ENCODE measurements around the gene GOLPH3. TPM values are rescaled to one million over a fixed set of nuclear protein-coding genes. Genes with fewer than 3 reads are reported as not detected.

Gene GOLPH3
- total and polyA plus RNA-seq, 2 of the 8 experiments (the other 6 are each of a cell fraction or from before 2014, with no cell fraction given) = 53.7 to 93.6 TPM

DNA sequence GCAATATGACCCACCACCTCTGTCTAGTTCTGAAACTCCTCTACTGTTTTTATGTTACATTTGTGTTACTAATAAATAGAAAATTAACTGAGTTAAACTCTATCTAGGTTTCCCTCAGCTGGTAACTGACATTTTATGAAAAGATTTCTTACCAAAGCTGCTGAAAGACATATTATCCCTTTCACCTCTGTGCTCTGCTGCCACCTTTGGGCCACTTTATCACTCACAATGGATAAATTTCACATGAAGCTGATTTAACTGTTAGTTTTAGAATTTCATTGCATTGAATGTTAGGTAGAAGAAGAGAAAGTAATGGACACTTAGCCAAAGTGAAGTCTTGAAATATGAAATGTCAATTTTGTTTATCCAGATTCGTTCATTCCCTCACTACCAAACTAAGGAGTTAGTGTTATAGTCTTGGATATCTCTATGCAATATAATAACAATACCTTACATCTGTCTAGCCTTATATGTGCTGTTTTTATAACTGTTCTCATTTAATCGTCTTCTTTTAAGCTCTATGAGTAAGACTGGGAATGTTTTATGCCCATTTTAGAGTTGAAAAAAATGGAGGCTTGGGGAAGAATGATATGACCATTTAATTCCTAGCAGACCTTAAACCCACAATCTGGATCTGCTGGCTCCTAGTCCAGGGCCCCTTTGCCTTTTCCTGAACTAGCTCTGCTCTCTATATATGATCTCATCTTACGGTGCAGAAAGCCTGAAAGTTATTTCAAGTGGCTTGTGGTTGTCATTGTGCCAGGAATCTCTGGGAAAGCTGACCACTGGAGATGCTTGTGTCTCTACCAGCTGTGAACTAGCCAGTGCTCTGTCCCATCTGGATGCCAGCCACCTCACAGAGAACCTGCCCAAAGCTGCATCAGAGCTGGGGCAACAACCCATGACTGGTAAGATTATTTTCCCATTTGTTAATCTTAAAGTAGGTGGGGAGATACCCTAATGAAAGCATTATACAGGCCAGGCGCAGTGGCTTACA, 97.1 kb downstream of the GOLPH3 start:
- CTCF ChIA-PET (ENCODE audit: partially characterized antibody) = interaction anchor here (0.6 to 3.1 kb wide), 63 partner anchors 8 to 495 kb away, joined by 3 to 31 read pairs (median 4); no protein-coding TSS in a partner anchor
- Histone ChIP-seq H2BK12ac (ENCODE audit: low read depth, low read length) (no peak overlapping the region), H3K14ac (ENCODE audit: insufficient read length) (no peak overlapping the region), H3K36me3 (ENCODE audit: control insufficient read depth in 2 of 4, insufficient read depth in 4 of 4, low read length in 3 of 4) (no peaks in the 10 kb centered on the region; a peak in 2 of 8 replicates), H3K9me3 (ENCODE audit: insufficient read depth in 2 of 2, low read depth in 1 of 2, low read length in 1 of 2) (no peaks in the 10 kb centered on the region), H2BK20ac (ENCODE audit: low read length) (no peak overlapping the region), H4K91ac (replicated peaks; ENCODE audit: insufficient read length, low read length) (no peak overlapping the region), H2BK15ac (ENCODE audit: low read length) (no peak overlapping the region), H4K5ac (ENCODE audit: insufficient read length, low read depth, low read length) (no peak overlapping the region), H2AFZ (ENCODE audit: low read length) (no peak overlapping the region), H3K23me2 (ENCODE audit: low read depth, low read length) (no peaks in the 10 kb centered on the region), H3K79me1 (ENCODE audit: low read depth, low read length) (no peaks in the 10 kb centered on the region), H3K4me3 (ENCODE audit: extremely low read depth in 1 of 4, insufficient read depth in 2 of 4, low read depth in 3 of 4, low read length in 4 of 4) (no peak overlapping the region), H4K8ac (ENCODE audit: extremely low read depth, insufficient read depth, low read length) (no peak overlapping the region), H3K9ac (replicated peaks in 1 of 4; ENCODE audit: extremely low read depth in 1 of 4, low read depth in 3 of 4, low read length in 3 of 4) (no peak overlapping the region), H2AK5ac (ENCODE audit: low read depth, low read length) (no peak overlapping the region), H3K18ac (ENCODE audit: extremely low read depth, low read length) (no peak overlapping the region), H2BK5ac (ENCODE audit: low read depth, low read length) (no peak overlapping the region), H3K56ac (replicated peaks; ENCODE audit: insufficient read length, low read depth, low read length) (no peak overlapping the region), H2BK120ac (replicated peaks; ENCODE audit: low read depth, low read length) (no peak overlapping the region), H3K4me1 (replicated peaks in 1 of 4; ENCODE audit: control insufficient read depth in 3 of 4, insufficient read depth in 4 of 4, low read length in 3 of 4) (no peaks in the 10 kb centered on the region), H3K27me3 (replicated peaks in 1 of 4; ENCODE audit: control insufficient read depth in 3 of 4, extremely low read depth in 1 of 4, insufficient read depth in 3 of 4, low read length in 3 of 4) (no peaks in the 10 kb centered on the region), H4K20me1 (replicated peaks in 1 of 2; ENCODE audit: control insufficient read depth in 1 of 2, insufficient read depth in 2 of 2, low read length in 2 of 2) (no peaks in the 10 kb centered on the region), H3K4me2 (ENCODE audit: insufficient read depth in 1 of 2, low read depth in 2 of 2, low read length in 2 of 2) (no peak overlapping the region), H3K23ac (ENCODE audit: insufficient read length) (no peak overlapping the region), H3K27ac (ENCODE audit: low read depth, low read length) (no peak overlapping the region), H3K79me2 (ENCODE audit: control insufficient read depth in 1 of 2, insufficient read depth in 2 of 2, low read length in 2 of 2) (no peaks in the 10 kb centered on the region), H3K4ac (replicated peaks; ENCODE audit: insufficient read length, low read depth, low read length) (no peak overlapping the region)
- POLR2A ChIA-PET (ENCODE audit: partially characterized antibody) = interaction anchor here (1.1 kb wide), 1 partner anchor 439 kb away, joined by 3 read pairs; no protein-coding TSS in a partner anchor
- DNase-seq (ENCODE audit: low read depth in 1 of 2, low spot score in 2 of 2) (no peak), FAIRE-seq (no peak)
- TF ChIP-seq, protein P1, sequence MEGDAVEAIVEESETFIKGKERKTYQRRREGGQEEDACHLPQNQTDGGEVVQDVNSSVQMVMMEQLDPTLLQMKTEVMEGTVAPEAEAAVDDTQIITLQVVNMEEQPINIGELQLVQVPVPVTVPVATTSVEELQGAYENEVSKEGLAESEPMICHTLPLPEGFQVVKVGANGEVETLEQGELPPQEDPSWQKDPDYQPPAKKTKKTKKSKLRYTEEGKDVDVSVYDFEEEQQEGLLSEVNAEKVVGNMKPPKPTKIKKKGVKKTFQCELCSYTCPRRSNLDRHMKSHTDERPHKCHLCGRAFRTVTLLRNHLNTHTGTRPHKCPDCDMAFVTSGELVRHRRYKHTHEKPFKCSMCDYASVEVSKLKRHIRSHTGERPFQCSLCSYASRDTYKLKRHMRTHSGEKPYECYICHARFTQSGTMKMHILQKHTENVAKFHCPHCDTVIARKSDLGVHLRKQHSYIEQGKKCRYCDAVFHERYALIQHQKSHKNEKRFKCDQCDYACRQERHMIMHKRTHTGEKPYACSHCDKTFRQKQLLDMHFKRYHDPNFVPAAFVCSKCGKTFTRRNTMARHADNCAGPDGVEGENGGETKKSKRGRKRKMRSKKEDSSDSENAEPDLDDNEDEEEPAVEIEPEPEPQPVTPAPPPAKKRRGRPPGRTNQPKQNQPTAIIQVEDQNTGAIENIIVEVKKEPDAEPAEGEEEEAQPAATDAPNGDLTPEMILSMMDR (IDR thresholded peaks at IDR 0.05; ENCODE audit: control extremely low read depth in 1 of 3, insufficient read depth in 1 of 3, low read depth in 1 of 3, low read length in 3 of 3) = peak in 2 of 3 experiments; percentile 65 to 68; a peak in 3 of 4 replicates
- TF ChIP-seq RAD21 (IDR thresholded peaks at IDR 0.05 in 1 of 2, conservative IDR thresholded peaks at IDR 0.05 in 1 of 2; ENCODE audit: low read depth in 2 of 2, low read length in 2 of 2) (peak; percentile 91 to 92), HDAC6 (IDR thresholded peaks at IDR 0.05; ENCODE audit: low read depth, low read length) (no peak), SIRT6 (IDR thresholded peaks at IDR 0.05; ENCODE audit: low read length) (no peak)
- TF ChIP-seq, protein P2, sequence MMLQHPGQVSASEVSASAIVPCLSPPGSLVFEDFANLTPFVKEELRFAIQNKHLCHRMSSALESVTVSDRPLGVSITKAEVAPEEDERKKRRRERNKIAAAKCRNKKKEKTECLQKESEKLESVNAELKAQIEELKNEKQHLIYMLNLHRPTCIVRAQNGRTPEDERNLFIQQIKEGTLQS (IDR thresholded peaks at IDR 0.05; ENCODE audit: insufficient read depth, low read depth, low read length) = no peak
- TF ChIP-seq, protein P3, sequence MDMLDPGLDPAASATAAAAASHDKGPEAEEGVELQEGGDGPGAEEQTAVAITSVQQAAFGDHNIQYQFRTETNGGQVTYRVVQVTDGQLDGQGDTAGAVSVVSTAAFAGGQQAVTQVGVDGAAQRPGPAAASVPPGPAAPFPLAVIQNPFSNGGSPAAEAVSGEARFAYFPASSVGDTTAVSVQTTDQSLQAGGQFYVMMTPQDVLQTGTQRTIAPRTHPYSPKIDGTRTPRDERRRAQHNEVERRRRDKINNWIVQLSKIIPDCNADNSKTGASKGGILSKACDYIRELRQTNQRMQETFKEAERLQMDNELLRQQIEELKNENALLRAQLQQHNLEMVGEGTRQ (IDR thresholded peaks at IDR 0.05; ENCODE audit: low read length) = no peak
- 58% methylated on average over 4 of the region's 4 CpGs; no CpG with 5 or more reads in 1 of the 2 experiments for WGBS, 2 experiments (ENCODE audit: extremely low coverage in 1 of 2, insufficient coverage in 1 of 2, insufficient read length in 1 of 2, insufficient replicate concordance in 2 of 2, low coverage in 1 of 2, low lambda C conversion rate in 2 of 2, missing lambda C conversion rate in 1 of 2)

All from H1 (cell line).